Measurements from ENCODE around the gene PYGM. TPM values are rescaled to one million over a fixed set of nuclear protein-coding genes. Genes with fewer than 3 reads are reported as not detected.

Gene PYGM
- total RNA-seq, 3 donors from 2014 or later = 1.3 to 4.5 (median 3.4) TPM

GRCh38 chr11:64726867-64727530 lies 32.8 kb downstream of the PYGM start:
- Histone ChIP-seq H3K27me3 (peaks cover 2 to 7% of the 10 kb centered on the region in 2 donors), H3K9me3 (no peaks in the 10 kb centered on the region), H3K4me3 (no peak overlapping the region), H3K4me1 (no peaks in the 10 kb centered on the region), H3K27ac (no peak overlapping the region), H3K36me3 (no peaks in the 10 kb centered on the region)
- no peak for TF ChIP-seq POLR2AphosphoS5 (IDR thresholded peaks at IDR 0.05)
- TF ChIP-seq POLR2A (IDR thresholded peaks at IDR 0.05) = no peak
- intact Hi-C loops (cut with DNase I; ENCODE audit: low total_unique reads) = no loop called here
- DNase-seq (ENCODE audit: low spot score in 2 of 2) = no peak

GRCh38 chr11:64726211-64726641 lies 33.5 kb downstream of the PYGM start:
- TF ChIP-seq POLR2A (IDR thresholded peaks at IDR 0.05) (no peak), CTCF (IDR thresholded peaks at IDR 0.05) (no peak), POLR2AphosphoS5 (IDR thresholded peaks at IDR 0.05) (no peak)
- H3K9me3 ChIP-seq = no peaks in the 10 kb centered on the region
- no peaks in the 10 kb centered on the region for H3K4me1 ChIP-seq
- intact Hi-C loops (cut with DNase I; ENCODE audit: low total_unique reads) = no loop called here
- no peak for DNase-seq (ENCODE audit: low spot score in 2 of 2)
- H3K27me3 ChIP-seq = peaks cover 2 to 15% of the 10 kb centered on the region in 2 donors
- H3K36me3 ChIP-seq = no peaks in the 10 kb centered on the region
- no peak overlapping the region for H3K27ac ChIP-seq
- H3K4me3 ChIP-seq = no peak overlapping the region

GRCh38 chr11:64724863-64725532 lies 34.8 kb downstream of the PYGM start:
- Histone ChIP-seq H3K27ac (no peak overlapping the region), H3K9me3 (no peaks in the 10 kb centered on the region), H3K27me3 (peaks cover 2 to 27% of the 10 kb centered on the region in 2 donors), H3K4me1 (no peaks in the 10 kb centered on the region), H3K4me3 (no peak overlapping the region), H3K36me3 (no peaks in the 10 kb centered on the region)
- TF ChIP-seq POLR2A (IDR thresholded peaks at IDR 0.05) = no peak
- TF ChIP-seq CTCF (IDR thresholded peaks at IDR 0.05) = no peak
- TF ChIP-seq POLR2AphosphoS5 (IDR thresholded peaks at IDR 0.05) = no peak
- intact Hi-C loops (cut with DNase I; ENCODE audit: low total_unique reads) = no loop called here
- DNase-seq (ENCODE audit: low spot score in 2 of 2) = no peak

- Histone ChIP-seq H3K4me1 (no peaks in the 10 kb centered on the region), H3K27me3 (peaks cover 2 to 35% of the 10 kb centered on the region in 2 donors), H3K4me3 (no peak overlapping the region), H3K27ac (no peak overlapping the region), H3K9me3 (no peaks in the 10 kb centered on the region), H3K36me3 (no peaks in the 10 kb centered on the region)
- intact Hi-C loops (cut with DNase I; ENCODE audit: low total_unique reads) = no loop called here
- TF ChIP-seq POLR2A (IDR thresholded peaks at IDR 0.05) = no peak
- no peak for TF ChIP-seq CTCF (IDR thresholded peaks at IDR 0.05)
- TF ChIP-seq POLR2AphosphoS5 (IDR thresholded peaks at IDR 0.05) = no peak
- no peak for DNase-seq (ENCODE audit: low spot score in 2 of 2)
Measured at GRCh38 chr11:64723907-64724862, 35.6 kb downstream of the PYGM start.

GRCh38 chr11:64723117-64723906 lies 36.5 kb downstream of the PYGM start, which contains the start of gene NRXN2:
TSS of gene NRXN2 (minus strand) at chr11:64723197. CDS start at chr11:64713699, 9,498 bp downstream.
- peak; percentile 63 to 73 for DNase-seq (ENCODE audit: low spot score in 2 of 2)
- peak within 1 kb of the TSS; percentile 57 to 63 for H3K27ac ChIP-seq
- intact Hi-C loops (cut with DNase I; ENCODE audit: low total_unique reads) = no loop called here
- no peaks in the 10 kb centered on the region for H3K36me3 ChIP-seq
- H3K4me1 ChIP-seq = no peaks in the 10 kb centered on the region
- peaks cover 2 to 44% of the 10 kb centered on the region in 2 donors for H3K27me3 ChIP-seq
- H3K4me3 ChIP-seq = peak within 1 kb of the TSS; percentile 57 to 86 (median 70)
- no peaks in the 10 kb centered on the region for H3K9me3 ChIP-seq
- TF ChIP-seq CTCF (IDR thresholded peaks at IDR 0.05) (peak; percentile 48 to 88 (median 86)), POLR2AphosphoS5 (IDR thresholded peaks at IDR 0.05) (no peak), POLR2A (IDR thresholded peaks at IDR 0.05) (no peak)
